Kidney (tissue), 14 donors: ENCODE data around the gene USP2. TPM values are rescaled to one million over a fixed set of nuclear protein-coding genes. Genes with fewer than 3 reads are reported as not detected.

Source experiments
- DNase-seq, 5 donors: peaks; one replicate each; pipeline ENCODE4 v3.0.0-alpha.2; 2013 to 2020
- FAIRE-seq: peaks from 2 replicates; lab custom pipeline; 2012; peaks lifted over from hg19 to GRCh38; lab: Jason Lieb, UNC
- H3K27ac ChIP-seq, 2 donors: one replicate each; pipeline ENCODE4 v1.7.0; 2013; ENCODE audit warnings: low read depth in 2 of 2, low read length in 2 of 2, inconsistent platforms in 1 of 2
- H3K27me3 ChIP-seq: one replicate; pipeline ENCODE4 v1.7.1; 2013; ENCODE audit warnings: low read length, inconsistent platforms; ENCODE audit not compliant: control insufficient read depth, insufficient read depth
- H3K36me3 ChIP-seq, 3 donors: one replicate each; pipeline versions ENCODE4 v1.7.0 to v1.7.1; 2013; ENCODE audit warnings: low read length in 3 of 3, control low read depth in 1 of 3, inconsistent platforms in 1 of 3; ENCODE audit not compliant: insufficient read depth in 3 of 3, control insufficient read depth in 2 of 3
- H3K4me1 ChIP-seq, 3 donors: one replicate each; pipeline versions ENCODE4 v1.7.0 to v1.7.1; 2013; ENCODE audit warnings: low read length in 3 of 3, inconsistent platforms in 1 of 3, low read depth in 1 of 3; ENCODE audit not compliant: control insufficient read depth in 2 of 3, insufficient read depth in 2 of 3
- H3K4me3 ChIP-seq, 3 donors: one replicate each; pipeline versions ENCODE4 v1.7.0 to v1.8.1; 2013; ENCODE audit warnings: low read length in 3 of 3, control low read depth in 1 of 3, inconsistent platforms in 1 of 3
- H3K9ac ChIP-seq, 3 donors: one replicate each; pipeline versions ENCODE4 v1.7.0 to v1.7.1; 2013; ENCODE audit warnings: low read length in 3 of 3, control low read depth in 1 of 3, inconsistent platforms in 1 of 3
- H3K9me3 ChIP-seq, 3 donors: one replicate each; pipeline versions ENCODE4 v1.7.0 to v1.7.1; 2013; ENCODE audit warnings: low read length in 3 of 3, control low read depth in 1 of 3, inconsistent platforms in 1 of 3; ENCODE audit not compliant: control insufficient read depth in 2 of 3, insufficient read depth in 1 of 3
- intact Hi-C: fragments of 100-400 bp; cut with DNase I; formaldehyde crosslinking; loops from one replicate; pipeline ENCODE4 v1.11.1; 2022
- polyA plus RNA-seq: library from polyadenylated mRNA; stranded (reverse); fragments of 350-450 nt; fragmentation: Illumina TruSeq; extraction: RNeasy Lipid Tissue Mini Kit (QIAGEN cat#74804); gene quantifications from one replicate; pipeline ENCODE4 v1.2.3, GENCODE V29; 2014; ENCODE audit warnings: low read depth, low replicate concordance; ENCODE audit not compliant: insufficient read depth
- total RNA-seq: library from RNA; stranded (reverse); fragmentation: NEBNext Ultra II Directional; extraction: Animal tissue kit (Norgen Biotek cat#: 25700); gene quantifications from one replicate; pipeline ENCODE4 v1.2.1, GENCODE V29; 2021
- TF ChIP-seq, protein P1 (sequence below): IDR thresholded peaks from 3 replicates; pipeline ENCODE4 v1.5.1; 2012; ENCODE audit warnings: mild to moderate bottlenecking, moderate library complexity, borderline replicate concordance; ENCODE audit not compliant: insufficient read depth; ENCODE audit errors: extremely low read depth
- donor health status: control.
- donor health status: control.
- donor health status: control.
- donor health status: control.
- donor health status: control.
- donor health status: DM: yes; HTN: yes; CAD: no.
- donor health status: Normal renal cell carcinoma (clear cell type).

The USP2 gene
- total and polyA plus RNA-seq, 2 donors from 2014 or later, result 30.4 to 57.6 TPM

DNA sequence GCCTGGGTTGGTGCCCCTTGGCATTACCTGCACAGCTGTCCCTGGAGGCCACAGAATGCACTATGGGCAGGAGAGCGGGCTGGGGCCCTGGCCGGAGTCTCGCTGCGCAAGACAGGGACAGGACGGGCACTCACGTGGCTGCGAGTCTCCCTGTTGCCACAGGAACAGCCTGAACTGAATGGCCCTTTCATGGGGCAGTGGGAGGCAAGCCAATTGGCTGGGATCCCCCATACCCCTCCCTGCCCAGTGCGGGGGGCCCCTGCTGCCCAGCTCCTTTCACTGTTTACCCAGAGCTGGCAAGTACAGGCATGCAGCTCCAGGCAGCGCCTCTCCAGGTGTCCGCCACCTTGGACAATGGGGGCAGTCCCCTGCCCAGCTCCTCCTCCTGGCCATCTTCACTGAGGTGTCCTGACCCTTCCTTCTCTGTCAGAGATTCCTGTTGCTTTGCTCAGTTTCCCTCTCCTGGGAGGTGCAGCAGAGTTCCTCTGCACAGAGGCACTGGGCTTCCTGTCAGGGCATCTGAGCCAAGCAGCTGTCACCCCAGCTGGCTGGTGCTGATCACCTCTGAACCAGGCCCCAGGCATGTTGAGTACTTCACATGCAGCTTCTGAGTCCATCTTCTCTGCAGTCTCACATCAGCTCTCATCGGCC is 5.2 kb downstream of the USP2 start:
- intact Hi-C loops, result no loop called here
- TF ChIP-seq, protein P1, sequence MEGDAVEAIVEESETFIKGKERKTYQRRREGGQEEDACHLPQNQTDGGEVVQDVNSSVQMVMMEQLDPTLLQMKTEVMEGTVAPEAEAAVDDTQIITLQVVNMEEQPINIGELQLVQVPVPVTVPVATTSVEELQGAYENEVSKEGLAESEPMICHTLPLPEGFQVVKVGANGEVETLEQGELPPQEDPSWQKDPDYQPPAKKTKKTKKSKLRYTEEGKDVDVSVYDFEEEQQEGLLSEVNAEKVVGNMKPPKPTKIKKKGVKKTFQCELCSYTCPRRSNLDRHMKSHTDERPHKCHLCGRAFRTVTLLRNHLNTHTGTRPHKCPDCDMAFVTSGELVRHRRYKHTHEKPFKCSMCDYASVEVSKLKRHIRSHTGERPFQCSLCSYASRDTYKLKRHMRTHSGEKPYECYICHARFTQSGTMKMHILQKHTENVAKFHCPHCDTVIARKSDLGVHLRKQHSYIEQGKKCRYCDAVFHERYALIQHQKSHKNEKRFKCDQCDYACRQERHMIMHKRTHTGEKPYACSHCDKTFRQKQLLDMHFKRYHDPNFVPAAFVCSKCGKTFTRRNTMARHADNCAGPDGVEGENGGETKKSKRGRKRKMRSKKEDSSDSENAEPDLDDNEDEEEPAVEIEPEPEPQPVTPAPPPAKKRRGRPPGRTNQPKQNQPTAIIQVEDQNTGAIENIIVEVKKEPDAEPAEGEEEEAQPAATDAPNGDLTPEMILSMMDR, result no peak
- peak overlapping the region in 1 of 3 donors; percentile 66 for H3K9ac ChIP-seq
- peak overlapping the region; percentile 89 to 92 for H3K27ac ChIP-seq
- no peaks in the 10 kb centered on the region for H3K36me3 ChIP-seq
- H3K9me3 ChIP-seq, result no peaks in the 10 kb centered on the region
- no peaks in the 10 kb centered on the region for H3K27me3 ChIP-seq
- FAIRE-seq (no peak), DNase-seq (peak in 2 of 5 donors; percentile 54 to 73)
- peaks cover 0 to 42% (median 26%) of the 10 kb centered on the region in 3 donors for H3K4me1 ChIP-seq
- peak overlapping the region in 1 of 3 donors; percentile 42 for H3K4me3 ChIP-seq

- peak overlapping the region in 1 of 3 donors; percentile 42 for H3K4me3 ChIP-seq
- intact Hi-C loops, result no loop called here
- peak overlapping the region; percentile 89 to 92 for H3K27ac ChIP-seq
- H3K27me3 ChIP-seq, result no peaks in the 10 kb centered on the region
- peaks cover 0 to 43% (median 33%) of the 10 kb centered on the region in 3 donors for H3K4me1 ChIP-seq
- peak overlapping the region in 1 of 3 donors; percentile 66 for H3K9ac ChIP-seq
- TF ChIP-seq, protein P1, result no peak
- DNase-seq, result peak in 3 of 5 donors; percentile 52 to 93 (median 56)
- H3K9me3 ChIP-seq, result no peaks in the 10 kb centered on the region
- no peak for FAIRE-seq
- H3K36me3 ChIP-seq, result no peaks in the 10 kb centered on the region
These were observed 5.9 kb downstream of the USP2 start for GRCh38 chr11:119375337-119376196.

DNA sequence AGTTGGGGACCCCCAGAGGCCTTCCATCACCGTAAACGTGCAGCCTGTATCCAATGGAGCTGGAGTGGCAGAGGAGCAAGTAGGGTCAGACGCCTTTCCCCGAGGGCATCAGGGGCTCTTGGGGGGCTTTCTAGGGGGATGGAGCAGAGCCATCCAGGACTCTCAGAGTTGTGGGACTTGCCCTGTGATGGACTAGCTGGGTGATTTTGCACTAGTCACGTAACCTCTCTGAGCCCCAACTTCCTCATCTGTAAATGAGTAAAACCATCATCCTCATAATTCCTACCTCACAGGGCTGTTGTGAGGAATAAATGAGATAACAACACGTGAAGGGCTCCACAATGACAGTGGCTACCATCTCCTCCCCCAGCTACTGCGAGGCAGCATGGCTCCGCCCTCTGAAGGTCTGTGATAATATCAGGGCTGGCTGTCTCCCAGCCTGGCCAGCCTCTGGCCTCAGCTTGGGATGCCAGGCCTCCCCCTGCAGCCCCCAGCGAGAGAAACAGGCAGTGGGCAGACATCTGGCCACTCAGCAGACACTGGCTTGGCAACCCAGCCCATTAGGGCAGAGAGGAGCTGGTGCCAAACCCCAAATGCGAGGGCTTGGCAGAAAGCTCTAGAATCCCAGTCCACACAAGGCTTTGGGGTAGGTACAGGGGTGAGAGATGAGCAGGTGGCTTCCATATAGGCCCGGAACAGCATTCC is 6.7 kb downstream of the USP2 start:
- Histone ChIP-seq H3K9ac (peak overlapping the region in 1 of 3 donors; percentile 53), H3K36me3 (no peaks in the 10 kb centered on the region), H3K27me3 (no peaks in the 10 kb centered on the region), H3K9me3 (no peaks in the 10 kb centered on the region), H3K4me3 (peak overlapping the region in 1 of 3 donors; percentile 13), H3K27ac (peak overlapping the region; percentile 73 to 77), H3K4me1 (peaks cover 0 to 48% (median 39%) of the 10 kb centered on the region in 3 donors)
- DNase-seq (peak in 1 of 5 donors; percentile 65), FAIRE-seq (no peak)
- TF ChIP-seq, protein P1, result no peak
- intact Hi-C loops, result no loop called here
